ENCODE results near the gene COA3.

The COA3 gene

GRCh38 chr17:42798383-42799380, at the start of gene COA3, which contains the start of gene CNTD1:
COA3 (minus strand) TSS chr17:42798704; CDS start chr17:42798681, 23 bp downstream.
CNTD1 (plus strand) TSS chr17:42798861; CDS start chr17:42799068, 207 bp downstream.
- TF ChIP-seq JUND (IDR thresholded peaks at IDR 0.05; ENCODE audit: low read depth): no peak
- peak; percentile 82 to 94 for DNase-seq (ENCODE audit: low read depth in 1 of 2, low spot score in 1 of 2)
- in situ Hi-C loops (cut with HindIII; ENCODE audit: low pct_unique_long_range_greater_than_20kb, low sequenced_read_pairs): no loop called here

GRCh38 chr17:42848093-42848492, 49.6 kb upstream of the COA3 start:
- no peak for TF ChIP-seq JUND (IDR thresholded peaks at IDR 0.05; ENCODE audit: low read depth)
- no peak for DNase-seq (ENCODE audit: low read depth in 1 of 2, low spot score in 1 of 2)
- in situ Hi-C loops (cut with HindIII; ENCODE audit: low pct_unique_long_range_greater_than_20kb, low sequenced_read_pairs): no loop called here

GRCh38 chr17:42846594-42847280, 48.2 kb upstream of the COA3 start:
- no peak for DNase-seq (ENCODE audit: low read depth in 1 of 2, low spot score in 1 of 2)
- TF ChIP-seq JUND (IDR thresholded peaks at IDR 0.05; ENCODE audit: low read depth): no peak
- in situ Hi-C loops (cut with HindIII; ENCODE audit: low pct_unique_long_range_greater_than_20kb, low sequenced_read_pairs): no loop called here

- in situ Hi-C loops (cut with HindIII; ENCODE audit: low pct_unique_long_range_greater_than_20kb, low sequenced_read_pairs): no loop called here
- no peak for TF ChIP-seq JUND (IDR thresholded peaks at IDR 0.05; ENCODE audit: low read depth)
- no peak for DNase-seq (ENCODE audit: low read depth in 1 of 2, low spot score in 1 of 2)
Measured at GRCh38 chr17:42845918-42846593, 47.6 kb upstream of the COA3 start.

GRCh38 chr17:42845556-42845917, 47.0 kb upstream of the COA3 start:
- DNase-seq (ENCODE audit: low read depth in 1 of 2, low spot score in 1 of 2): no peak
- in situ Hi-C loops (cut with HindIII; ENCODE audit: low pct_unique_long_range_greater_than_20kb, low sequenced_read_pairs): no loop called here
- TF ChIP-seq JUND (IDR thresholded peaks at IDR 0.05; ENCODE audit: low read depth): no peak

- in situ Hi-C loops (cut with HindIII; ENCODE audit: low pct_unique_long_range_greater_than_20kb, low sequenced_read_pairs): no loop called here
- no peak for DNase-seq (ENCODE audit: low read depth in 1 of 2, low spot score in 1 of 2)
- no peak for TF ChIP-seq JUND (IDR thresholded peaks at IDR 0.05; ENCODE audit: low read depth)
Measured at GRCh38 chr17:42844761-42845555, 46.5 kb upstream of the COA3 start.

- in situ Hi-C loops (cut with HindIII; ENCODE audit: low pct_unique_long_range_greater_than_20kb, low sequenced_read_pairs): no loop called here
- TF ChIP-seq JUND (IDR thresholded peaks at IDR 0.05; ENCODE audit: low read depth): no peak
- DNase-seq (ENCODE audit: low read depth in 1 of 2, low spot score in 1 of 2): no peak
Measured at GRCh38 chr17:42844271-42844670, 45.8 kb upstream of the COA3 start, which contains the start of gene AOC2. AOC2 (plus strand) TSS chr17:42844580; CDS start chr17:42844627, 47 bp downstream.

- no peak for TF ChIP-seq JUND (IDR thresholded peaks at IDR 0.05; ENCODE audit: low read depth)
- in situ Hi-C loops (cut with HindIII; ENCODE audit: low pct_unique_long_range_greater_than_20kb, low sequenced_read_pairs): no loop called here
- DNase-seq (ENCODE audit: low read depth in 1 of 2, low spot score in 1 of 2): peak; percentile 85 to 94
Measured at GRCh38 chr17:42843358-42843934, 44.9 kb upstream of the COA3 start.

GRCh38 chr17:42841975-42842685, 43.6 kb upstream of the COA3 start:
- in situ Hi-C loops (cut with HindIII; ENCODE audit: low pct_unique_long_range_greater_than_20kb, low sequenced_read_pairs): no loop called here
- no peak for TF ChIP-seq JUND (IDR thresholded peaks at IDR 0.05; ENCODE audit: low read depth)
- DNase-seq (ENCODE audit: low read depth in 1 of 2, low spot score in 1 of 2): no peak

GRCh38 chr17:42835732-42836131, 37.2 kb upstream of the COA3 start:
- in situ Hi-C loops (cut with HindIII; ENCODE audit: low pct_unique_long_range_greater_than_20kb, low sequenced_read_pairs): no loop called here
- no peak for TF ChIP-seq JUND (IDR thresholded peaks at IDR 0.05; ENCODE audit: low read depth)

More at GRCh38 chr17:42835732-42836131, 37.2 kb upstream of the COA3 start:
- DNase-seq (ENCODE audit: low read depth in 1 of 2, low spot score in 1 of 2): no peak
